Epithelial cell of prostate (primary cell): ENCODE data around the gene UVSSA.
"Not testable (repeated sequence)": the region's sequence is repeated elsewhere in the genome, so short reads cannot be mapped to it uniquely, and the experiment has no call there.

ENCODE experiments used
- DNase-seq: peaks from one replicate; pipeline ENCODE4 v3.0.0-alpha.2; 2011; ENCODE audit warnings: low read depth, low spot score
- H3K27ac ChIP-seq: fragments of 450-650 bp; 2 replicates; pipeline ENCODE4 v1.5.1; 2017; ENCODE audit warnings: mild to moderate bottlenecking

Gene UVSSA

DNA sequence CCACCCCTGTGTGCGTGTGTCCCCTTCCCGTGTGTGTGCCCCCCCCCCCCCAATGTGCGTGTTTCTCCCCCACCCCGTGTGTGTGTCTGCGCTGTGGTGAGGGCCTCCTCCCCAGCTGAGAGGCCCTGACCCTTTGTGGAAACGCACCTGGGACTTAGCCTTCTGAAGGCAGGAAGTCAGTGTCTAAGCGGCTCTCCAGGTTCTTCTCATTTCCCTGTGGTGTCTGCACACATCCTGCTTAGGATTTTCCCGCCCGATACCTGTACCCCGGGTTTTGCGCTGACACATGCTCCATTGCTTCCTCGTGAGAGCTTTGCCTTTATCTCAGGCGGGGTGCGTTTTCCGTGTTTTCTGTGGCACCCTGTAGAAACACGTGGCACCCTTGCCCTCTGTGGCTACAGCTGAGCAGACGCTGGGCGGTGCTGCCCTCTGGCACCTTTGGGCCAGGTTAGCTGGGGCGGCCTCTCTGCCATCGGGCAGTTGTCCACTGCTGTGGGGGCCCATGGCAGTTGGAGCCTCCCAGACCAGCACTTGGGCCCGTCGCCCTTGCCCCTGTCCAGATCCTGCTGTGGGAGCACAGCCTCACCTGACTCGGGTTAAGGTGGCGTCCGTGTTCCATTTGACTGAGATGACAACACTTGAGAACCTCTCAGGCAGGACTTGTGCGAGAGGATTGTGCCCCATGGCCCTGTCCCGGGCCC, 31.0 kb upstream of the UVSSA start:
- no peak overlapping the region for H3K27ac ChIP-seq
- DNase-seq, result no peak

DNA sequence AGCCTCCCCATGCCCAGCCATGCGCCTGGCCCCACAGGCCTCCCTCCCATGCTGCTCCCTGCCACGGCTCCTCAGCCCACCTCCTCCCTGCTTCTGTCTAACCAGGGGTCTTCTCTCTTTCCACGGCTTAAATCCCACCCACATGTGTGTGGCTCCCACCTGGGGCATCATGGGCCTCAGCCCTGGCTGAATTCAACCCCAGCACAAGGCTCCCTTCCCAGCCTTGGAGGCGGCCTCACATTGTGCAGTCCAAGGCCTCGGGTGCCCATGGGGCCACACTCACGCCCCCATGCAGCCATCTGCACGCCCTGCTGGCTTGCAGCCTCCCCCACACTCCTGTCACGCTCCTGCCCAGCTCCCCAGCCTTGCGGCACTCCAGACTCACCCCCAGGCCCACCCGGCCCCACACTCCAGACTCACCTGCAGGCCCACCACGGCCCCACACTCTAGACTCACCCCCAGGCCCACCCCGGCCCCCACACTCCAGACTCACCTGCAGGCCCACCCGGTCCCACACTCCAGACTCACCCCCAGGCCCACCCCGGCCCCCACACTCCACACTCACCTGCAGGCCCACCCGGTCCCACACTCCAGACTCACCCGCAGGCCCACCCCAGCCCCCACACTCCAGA, 30.4 kb upstream of the UVSSA start:
- no peak for DNase-seq
- H3K27ac ChIP-seq, result no peak overlapping the region

DNA sequence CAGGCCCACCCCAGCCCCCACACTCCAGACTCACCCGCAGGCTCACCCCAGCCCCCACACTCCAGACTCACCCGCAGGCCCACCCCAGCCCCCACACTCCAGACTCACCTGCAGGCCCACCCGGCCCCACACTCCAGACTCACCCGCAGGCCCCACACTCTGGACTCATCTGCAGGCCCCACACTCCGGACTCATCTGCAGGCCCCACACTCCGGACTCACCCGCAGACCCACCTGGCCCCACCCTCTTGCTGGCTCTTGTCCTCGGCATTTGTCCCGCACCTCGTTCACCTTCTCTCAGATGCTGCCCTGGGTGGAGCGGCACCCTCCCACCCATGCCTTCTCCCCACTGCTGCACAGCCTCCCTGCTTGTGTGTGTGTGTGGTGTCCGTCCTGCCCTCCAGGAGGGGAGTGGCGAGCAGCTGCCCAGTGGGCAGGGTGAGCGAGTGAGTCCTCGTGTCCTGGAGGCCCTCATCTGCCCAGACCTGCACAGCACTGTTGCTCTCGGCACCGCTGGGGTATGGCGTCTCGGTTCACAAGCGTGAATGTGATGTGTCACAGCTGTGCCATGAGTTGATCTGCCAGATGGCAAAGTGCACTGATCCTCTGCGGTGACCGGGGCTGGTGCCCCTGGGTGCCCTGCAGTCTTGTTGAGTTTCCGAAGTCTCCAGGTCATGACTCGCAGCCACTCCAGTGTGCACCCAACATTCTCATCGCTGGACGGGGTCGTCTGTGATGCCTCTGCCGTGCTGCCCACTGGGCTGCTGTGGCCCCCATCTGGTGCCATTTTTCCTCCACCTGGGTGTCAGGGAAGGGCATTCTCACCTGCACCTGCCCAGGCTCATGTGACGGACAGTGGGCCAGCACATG, 29.6 kb upstream of the UVSSA start:
- DNase-seq, result no peak
- H3K27ac ChIP-seq, result no peak overlapping the region

DNA sequence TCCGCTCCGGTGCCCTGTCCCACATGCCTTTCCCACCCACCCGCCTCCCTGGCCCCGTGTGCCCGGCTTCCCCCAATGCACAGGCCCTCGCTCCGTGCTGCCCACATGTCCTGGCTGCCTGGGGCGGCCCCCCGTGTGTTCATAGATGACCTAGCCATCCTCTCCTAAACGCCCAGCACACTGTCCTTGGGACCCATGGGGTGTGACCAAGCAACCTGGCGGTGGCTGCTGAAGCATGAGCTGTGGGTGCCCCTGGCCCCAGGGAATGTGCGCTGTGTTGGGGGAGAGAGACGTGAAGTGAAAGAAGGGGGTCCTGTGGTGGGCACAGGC, 29.0 kb upstream of the UVSSA start:
- no peak for DNase-seq
- H3K27ac ChIP-seq, result no peak overlapping the region

DNA sequence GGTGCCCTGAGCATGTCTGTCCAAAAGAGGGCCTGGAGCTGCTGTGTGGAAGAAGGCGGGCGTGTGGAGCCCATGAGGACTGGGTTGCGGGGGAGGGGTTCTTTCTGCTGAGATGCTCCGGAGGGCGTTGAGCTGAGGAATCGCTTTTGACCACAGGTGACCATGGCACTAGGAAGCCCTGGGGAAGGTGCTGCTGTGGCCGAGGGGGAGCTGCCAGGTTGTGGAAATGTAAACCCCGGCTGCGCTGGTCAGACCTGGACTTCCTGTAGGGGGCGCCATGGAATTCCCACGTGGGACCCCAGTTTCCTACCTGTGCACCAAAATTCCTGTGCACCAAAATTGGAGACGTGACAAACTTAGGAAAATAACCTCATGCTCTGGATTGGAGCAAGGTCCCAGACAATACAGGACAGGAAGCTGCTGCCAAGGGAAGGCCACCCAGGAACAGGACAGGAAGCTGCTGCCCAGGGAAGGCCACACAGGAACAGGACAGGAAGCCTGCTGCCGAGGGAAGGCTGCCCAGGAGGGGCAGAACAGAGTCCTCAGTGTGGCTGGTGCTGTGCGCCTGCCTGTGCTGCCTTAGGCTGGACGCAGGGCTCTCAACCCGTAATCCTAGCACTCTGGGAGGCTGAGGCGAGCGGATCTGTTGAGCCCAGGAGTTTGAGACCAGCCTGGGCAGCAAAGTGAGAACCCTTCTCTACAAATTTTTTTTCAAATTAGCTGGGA, 28.4 kb upstream of the UVSSA start:
- H3K27ac ChIP-seq, result no peak overlapping the region
- DNase-seq, result no peak

DNA sequence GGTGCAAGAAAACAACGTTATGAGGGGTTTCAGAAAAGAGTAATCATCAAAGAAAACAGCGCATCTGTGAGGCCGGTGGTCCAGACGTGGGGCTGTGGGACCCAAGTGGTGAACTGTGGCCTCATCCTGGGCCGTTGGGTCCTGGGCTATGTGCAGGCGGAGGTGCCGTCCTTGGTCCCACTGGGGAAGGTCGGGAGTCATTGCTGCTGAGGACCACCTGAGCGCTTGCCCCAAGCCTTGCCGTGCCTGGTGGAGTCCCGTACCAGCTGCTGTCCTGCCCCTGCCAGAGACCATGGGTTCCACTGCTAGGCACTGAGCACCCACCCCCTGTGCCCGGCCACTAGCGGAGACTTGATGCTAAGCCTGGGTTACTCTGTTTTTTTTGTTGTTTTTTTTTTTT, 25.5 kb upstream of the UVSSA start:
- H3K27ac ChIP-seq, result no peak overlapping the region
- no peak for DNase-seq

DNA sequence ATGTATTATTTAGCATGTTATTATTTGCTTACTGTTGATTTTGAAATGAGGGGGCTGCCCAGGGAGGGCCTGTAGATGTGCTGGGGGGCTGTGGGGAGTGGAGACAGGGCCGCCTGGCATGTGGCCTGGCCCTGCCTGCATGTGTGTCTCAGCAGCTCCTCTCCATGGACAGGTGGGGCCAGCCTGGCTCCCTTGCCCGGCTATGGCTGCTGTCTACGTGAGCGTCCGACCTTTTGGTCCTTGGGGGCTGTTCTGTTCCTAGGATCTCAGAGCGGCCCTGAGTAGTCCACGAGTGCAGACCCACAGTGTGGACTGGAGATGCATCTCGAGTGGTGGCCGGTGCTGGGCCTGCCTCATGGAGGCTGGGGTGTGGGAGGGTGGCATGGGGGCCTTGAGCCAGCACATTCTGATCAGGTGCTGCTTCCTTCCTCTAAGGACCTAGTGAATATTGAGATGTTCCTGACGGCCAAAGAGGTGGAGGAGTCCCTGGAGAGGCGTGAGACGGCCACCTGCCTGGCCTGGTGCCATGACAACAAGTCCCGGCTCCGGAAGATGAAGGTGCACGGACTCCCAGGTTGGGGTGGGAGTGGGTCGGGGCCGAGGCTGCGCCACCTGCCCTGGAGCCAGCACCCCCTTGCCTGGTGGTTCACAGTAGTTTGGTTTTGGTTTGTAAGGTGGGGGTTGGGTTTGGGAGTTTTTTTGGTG, 24.9 kb upstream of the UVSSA start:
- no peak for DNase-seq
- H3K27ac ChIP-seq, result no peak overlapping the region

DNA sequence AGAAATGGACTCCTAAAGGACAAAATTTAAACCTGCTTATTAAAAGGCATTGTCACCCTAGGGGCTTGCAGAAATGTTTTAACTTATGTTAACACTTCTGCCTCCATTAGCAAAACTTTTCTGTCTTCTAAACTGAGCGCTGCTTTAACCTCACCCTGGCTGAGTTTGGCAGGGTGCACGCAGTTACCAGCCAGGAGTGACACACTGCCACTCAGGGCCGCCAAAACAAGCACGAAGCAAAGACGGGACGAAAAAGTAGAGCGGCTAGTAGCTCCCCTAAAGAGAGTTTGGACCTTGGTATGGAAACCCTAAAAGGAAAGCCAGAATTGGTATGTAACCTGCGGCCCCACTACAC, 23.8 kb upstream of the UVSSA start:
- no peak for DNase-seq
- peak overlapping the region; percentile 81 for H3K27ac ChIP-seq

DNA sequence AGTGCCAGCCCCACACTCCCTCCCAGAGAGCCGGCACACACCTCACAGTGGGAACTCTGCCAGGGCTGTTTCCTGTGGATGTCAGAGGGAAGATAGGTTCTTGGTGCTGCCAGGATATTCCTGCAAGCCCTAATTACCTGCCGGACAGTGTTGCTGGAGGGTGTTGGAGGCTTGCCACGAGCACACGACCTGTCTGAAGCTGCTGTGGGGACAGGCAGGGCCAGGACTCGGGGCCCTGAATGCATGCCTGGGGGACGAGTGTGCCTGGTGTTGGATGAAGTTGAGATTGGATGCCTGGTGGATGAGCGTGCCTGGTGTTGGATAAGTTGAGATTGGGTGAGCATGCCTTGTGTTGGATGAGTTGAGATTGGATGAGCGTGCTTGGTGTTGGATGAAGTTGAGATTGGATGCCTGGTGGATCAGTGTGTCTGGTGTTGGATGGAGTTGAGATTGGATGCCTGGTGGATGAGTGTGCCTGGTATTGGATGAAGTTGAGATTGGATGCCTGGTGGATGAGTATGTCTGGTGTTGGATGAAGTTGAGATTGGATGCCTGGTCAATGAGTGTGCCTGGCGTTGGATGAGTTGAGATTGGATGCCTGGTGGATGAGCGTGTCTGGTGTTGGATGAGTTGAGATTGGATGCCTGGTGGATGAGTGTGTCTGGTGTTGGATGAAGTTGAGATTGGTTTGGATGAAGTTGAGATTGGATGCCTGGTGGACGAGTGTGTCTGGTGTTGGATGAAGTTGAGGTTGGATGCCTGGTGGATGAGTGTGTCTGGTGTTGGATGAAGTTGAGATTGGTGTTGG, 23.2 kb upstream of the UVSSA start:
- peak; percentile 91 for DNase-seq
- H3K27ac ChIP-seq, result peak overlapping the region; percentile 81

DNA sequence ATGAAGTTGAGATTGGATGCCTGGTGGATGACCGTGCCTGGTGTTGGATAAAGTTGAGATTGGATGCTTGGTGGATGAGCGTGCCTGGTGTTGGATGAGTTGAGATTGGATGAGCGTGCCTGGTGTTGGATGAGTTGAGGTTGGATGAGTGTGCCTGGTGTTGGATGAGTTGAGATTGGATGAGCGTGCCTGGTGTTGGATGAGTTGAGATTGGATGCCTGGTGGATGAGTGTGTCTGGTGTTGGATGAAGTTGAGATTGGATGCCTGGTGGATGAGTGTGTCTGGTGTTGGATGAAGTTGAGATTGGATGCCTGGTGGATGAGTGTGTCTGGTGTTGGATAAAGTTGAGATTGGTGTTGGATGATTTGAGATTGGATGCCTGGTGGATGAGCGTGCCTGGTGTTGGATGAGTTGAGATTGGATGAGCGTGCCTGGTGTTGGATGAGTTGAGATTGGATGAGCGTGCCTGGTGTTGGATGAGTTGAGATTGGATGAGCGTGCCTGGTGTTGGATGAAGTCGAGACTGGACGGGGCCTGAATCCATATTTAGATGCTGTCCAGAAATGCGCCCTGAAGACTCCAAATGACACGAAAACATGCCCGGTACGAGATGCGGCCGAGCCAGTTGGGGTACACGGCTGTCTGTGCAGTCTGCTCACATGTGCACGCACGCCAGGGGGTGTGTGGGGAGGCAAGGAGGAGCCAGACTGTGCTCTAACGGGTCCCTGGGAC, 22.4 kb upstream of the UVSSA start:
- not testable (repeated sequence) for DNase-seq
- peak overlapping the region; percentile 81 for H3K27ac ChIP-seq

DNA sequence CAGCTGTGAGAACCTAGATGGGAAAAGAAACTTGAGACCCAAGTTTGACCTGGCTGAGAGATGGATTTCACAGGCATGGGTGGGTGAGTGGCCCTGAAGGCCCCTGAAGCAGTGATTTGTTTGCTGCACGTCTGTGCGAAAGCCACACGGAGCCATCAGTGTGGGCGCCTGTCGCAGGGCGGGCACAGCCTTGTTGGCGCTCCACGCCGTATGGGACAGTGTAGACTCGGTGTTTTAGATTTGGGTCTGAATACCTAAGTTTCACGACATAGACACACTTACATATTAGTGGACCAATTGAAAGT, 21.9 kb upstream of the UVSSA start:
- no peak for DNase-seq
- H3K27ac ChIP-seq, result peak overlapping the region; percentile 81

DNA sequence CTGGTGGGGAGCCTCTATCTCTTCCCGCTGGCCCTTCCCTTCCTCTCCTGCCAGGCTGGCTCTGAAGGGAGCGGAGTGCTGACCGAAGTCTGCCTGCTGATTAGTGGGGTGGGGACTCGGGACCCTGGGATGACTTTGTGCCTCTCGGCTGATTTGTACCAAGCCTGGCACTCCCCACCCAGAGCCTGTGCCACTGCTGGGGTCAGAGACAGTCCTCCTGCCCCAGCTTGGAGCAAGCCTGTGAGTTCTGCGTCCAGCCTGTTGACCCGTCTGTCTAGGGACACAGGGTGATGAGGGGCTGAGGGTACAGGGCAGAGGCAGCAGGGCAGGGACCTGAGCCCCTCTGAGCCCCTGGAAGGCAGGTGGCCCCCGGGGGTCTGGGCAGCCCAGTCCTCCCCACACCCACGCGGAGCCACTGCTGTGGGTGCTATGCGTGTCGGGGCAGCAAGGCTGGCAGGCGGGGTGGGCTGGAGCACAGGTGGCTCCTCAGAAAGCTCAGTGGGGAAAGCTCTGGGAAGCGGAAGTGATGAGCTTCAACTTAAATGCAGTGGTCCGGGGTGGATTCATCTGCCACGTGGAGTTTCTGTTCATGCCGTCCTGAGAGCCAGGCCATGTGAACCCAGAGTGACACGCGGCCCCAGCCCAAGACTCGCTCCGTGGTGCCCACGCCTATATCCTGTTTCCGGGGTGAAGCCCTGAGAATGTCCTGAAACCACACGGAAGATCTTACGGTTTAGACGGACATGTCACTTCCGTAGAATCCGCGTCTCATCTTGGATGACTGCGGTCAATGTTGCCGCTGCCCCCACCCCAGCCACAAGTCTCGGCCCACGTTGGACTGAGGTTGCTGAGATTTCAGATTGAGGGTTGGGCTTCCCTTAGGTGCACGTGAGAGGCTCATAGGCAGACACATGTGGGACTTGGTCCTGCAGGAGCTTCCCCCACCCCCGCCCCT, 21.1 kb upstream of the UVSSA start:
- peak overlapping the region; percentile 81 for H3K27ac ChIP-seq
- DNase-seq, result no peak

DNA sequence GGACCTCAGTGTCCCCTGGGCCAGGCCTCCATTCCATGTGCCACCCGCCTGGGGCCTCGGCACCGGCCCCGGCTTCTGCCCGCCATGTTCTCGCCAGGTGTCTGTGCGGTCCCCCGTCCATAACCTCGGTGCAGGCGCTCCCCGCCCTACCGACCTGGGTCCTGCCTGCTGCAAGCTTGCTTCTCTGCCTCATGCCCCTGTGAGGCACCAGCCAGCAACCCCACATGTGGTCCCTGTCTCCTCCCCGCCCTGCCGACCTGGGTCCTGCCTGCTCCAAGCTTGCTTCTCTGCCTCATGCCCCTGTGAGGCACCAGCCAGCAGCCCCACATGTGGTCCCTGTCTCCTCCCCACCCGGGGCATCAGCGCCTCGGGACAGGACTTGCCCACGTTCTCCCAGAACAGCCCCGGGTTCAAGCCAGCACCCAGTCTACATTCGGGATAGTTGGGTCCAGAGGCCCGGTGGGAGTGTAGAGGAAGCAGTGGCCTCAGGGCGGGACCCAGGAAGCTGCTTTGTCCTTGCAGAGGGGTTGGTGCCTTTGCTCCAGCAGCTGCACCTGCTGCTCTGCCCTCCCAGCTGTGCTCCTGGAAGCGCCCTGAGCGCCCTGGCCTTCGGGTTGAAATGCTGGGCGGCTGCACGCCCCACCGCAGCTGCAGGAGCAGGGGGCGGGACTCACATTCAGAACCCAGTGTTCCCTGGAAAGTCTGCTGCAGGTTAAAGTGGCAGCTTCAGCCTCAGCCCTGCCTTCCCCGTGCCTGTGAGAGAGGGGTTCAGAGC, 20.1 kb upstream of the UVSSA start:
- DNase-seq, result no peak
- no peak overlapping the region for H3K27ac ChIP-seq

DNA sequence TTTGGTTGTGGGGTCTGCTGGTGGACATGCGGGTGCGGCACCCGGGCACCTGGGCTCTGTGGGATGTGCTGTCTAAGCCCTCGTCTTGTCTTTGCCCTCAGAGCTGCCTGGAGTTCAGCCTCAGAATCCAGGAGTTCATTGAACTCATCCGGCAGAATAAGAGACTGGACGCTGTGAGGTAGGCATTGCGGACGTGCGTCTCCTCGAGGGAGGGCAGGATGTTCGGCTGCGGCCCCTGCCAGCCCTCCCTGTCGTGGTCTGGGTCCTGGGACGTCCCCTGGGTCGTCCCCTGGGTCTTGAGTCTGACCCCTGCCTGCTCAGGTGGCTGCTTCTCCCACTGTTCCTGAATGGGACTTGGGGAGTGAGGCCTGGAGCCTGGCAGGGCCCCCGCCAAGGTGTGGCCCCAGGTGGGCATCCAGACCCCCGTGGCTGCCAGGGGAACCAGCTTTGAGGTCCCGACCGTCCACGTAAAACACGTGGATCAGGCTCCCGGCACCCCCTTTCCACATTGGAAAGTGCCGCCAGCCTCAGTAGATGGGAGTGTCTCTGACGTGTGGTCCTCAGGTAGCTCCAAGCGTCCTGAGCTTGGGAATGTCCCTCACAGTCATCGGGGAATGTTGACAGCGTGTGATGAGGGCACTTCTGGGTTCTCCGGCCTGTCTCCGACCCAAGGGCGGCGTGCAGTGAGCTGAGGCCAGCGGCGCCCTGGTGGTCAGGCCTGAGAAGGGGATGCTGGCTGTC, 19.3 kb upstream of the UVSSA start:
- no peak overlapping the region for H3K27ac ChIP-seq
- DNase-seq, result no peak

DNA sequence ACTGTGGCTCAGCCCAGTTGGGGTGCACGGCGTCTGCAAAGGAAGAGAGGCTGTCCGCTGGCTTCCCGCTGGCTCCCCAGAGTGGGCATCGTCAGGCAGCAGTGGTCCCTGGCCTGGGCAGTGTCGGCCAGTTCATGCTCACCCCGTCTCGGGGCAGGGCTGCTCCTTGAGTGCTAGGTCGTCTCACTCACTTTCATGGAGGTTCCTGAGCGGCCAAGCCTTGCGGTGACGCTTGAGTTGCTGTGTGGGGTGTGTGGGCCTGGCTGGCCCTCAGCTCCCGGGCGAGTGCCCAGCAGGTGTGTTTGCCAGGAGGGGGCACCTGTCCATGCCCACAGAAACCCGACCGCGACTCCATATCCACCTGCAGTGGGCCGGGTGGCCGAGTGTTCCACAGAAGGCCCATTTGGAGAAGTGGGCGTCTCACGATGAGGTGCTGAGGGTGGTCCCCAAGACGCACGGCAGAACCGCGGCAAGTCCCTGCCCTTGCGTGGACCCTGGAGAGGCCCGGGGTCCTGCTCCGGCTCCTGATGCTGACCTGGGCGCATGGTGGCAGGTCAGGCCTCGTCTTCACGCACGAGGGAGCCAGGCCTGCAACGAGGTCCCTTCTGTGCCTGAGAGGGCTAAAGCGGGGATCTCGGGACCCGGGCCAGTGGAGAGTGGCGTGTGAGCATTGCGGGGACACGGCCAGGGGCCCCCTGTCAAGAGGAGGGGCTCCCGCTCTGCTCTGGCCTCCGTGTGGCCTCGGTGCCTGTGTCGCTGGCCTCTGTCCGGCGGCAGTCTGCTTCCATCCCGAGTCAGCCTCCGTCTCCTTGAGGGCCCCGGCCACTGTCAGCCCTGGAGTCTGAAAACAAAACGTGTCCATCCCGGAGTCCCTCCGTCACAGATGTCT, 18.5 kb upstream of the UVSSA start:
- no peak overlapping the region for H3K27ac ChIP-seq
- no peak for DNase-seq
